ENCODE measurements around the gene LRIG1.

DNA sequence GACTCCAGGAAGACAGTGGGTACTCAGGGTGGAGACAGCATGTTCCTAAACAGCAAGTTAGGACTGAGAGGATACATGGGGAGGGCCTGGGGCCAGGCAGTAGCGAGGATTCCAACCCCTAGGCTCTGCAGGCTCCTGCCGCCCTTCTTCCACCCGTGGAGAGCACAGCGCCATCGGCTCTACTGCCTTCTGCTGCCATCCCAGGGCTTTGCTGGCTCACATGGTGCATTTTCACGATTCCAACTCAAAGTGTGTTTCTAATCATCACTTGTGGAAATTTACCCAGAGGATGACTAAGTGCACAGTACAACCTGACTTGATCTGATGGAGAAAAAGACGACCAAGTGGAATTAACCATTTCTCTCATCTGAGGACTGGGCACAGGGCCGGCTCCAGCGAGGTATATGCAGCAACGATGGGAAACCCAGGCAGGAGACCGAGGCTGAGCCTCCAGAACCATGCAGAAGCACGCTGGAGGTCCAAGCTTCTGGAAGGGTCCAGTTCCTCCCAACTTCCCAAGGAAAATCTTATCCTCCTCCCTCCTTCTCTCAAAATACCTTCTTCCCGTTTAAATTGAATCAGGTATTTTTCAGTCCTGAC, 104.6 kb downstream of the LRIG1 start:
- no peak for TF ChIP-seq HNRNPUL1 (IDR thresholded peaks at IDR 0.05; ENCODE audit: low read length)
- TF ChIP-seq HDAC2 (IDR thresholded peaks at IDR 0.05) = no peak
- no peak for TF ChIP-seq ARNT (IDR thresholded peaks at IDR 0.05)
- TF ChIP-seq, protein P1, sequence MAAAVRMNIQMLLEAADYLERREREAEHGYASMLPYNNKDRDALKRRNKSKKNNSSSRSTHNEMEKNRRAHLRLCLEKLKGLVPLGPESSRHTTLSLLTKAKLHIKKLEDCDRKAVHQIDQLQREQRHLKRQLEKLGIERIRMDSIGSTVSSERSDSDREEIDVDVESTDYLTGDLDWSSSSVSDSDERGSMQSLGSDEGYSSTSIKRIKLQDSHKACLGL (CRISPR knock-in tag; IDR thresholded peaks at IDR 0.05; ENCODE audit: borderline replicate concordance, poor library complexity, severe bottlenecking) = no peak
